HL-60 (cell line): ENCODE data around the gene PBRM1.

ENCODE experiments used
- DNase-seq, 2 experiments: peaks; one replicate each; pipeline ENCODE4 v3.0.0-alpha.2; 2010 to 2020; ENCODE audit warnings: low read depth in 1 of 2, low spot score in 1 of 2
- H3K27ac ChIP-seq: fragments of 250-450 bp; sonication (Bioruptor Pico); replicated peaks from 2 replicates; pipeline ENCODE4 v1.5.1; 2020; ENCODE audit warnings: mild to moderate bottlenecking, moderate library complexity
- H3K27me3 ChIP-seq: fragments of 250-450 bp; sonication (Bioruptor Pico); 2 replicates; pipeline ENCODE4 v1.5.1; 2021; ENCODE audit warnings: mild to moderate bottlenecking, moderate library complexity; ENCODE audit not compliant: insufficient read depth, poor library complexity, severe bottlenecking
- H3K4me3 ChIP-seq: replicated peaks from 2 replicates; pipeline ENCODE4 v1.5.1; 2011; ENCODE audit warnings: mild to moderate bottlenecking, control low read depth, low read length; ENCODE audit not compliant: insufficient read depth
- GABPA ChIP-seq: IDR thresholded peaks from 2 replicates; pipeline ENCODE4 v1.6.1; 2012; ENCODE audit warnings: low read depth
- POLR2AphosphoS5 ChIP-seq: IDR thresholded peaks from 2 replicates; pipeline ENCODE4 v1.6.1; 2012; ENCODE audit warnings: low read depth
- SPI1 ChIP-seq: IDR thresholded peaks from 2 replicates; pipeline ENCODE4 v1.6.1; 2012; ENCODE audit warnings: low read depth, mild to moderate bottlenecking, borderline replicate concordance
- TF ChIP-seq, protein P1 (sequence below): IDR thresholded peaks from 2 replicates; pipeline ENCODE4 v1.6.1; 2012; ENCODE audit warnings: low read depth; ENCODE audit not compliant: insufficient replicate concordance
- TF ChIP-seq, protein P2 (sequence below): IDR thresholded peaks from one replicate; pipeline ENCODE4 v1.5.1; 2011; ENCODE audit warnings: low read length, control low read depth, inconsistent platforms; ENCODE audit not compliant: insufficient read depth

PBRM1 gene

DNA sequence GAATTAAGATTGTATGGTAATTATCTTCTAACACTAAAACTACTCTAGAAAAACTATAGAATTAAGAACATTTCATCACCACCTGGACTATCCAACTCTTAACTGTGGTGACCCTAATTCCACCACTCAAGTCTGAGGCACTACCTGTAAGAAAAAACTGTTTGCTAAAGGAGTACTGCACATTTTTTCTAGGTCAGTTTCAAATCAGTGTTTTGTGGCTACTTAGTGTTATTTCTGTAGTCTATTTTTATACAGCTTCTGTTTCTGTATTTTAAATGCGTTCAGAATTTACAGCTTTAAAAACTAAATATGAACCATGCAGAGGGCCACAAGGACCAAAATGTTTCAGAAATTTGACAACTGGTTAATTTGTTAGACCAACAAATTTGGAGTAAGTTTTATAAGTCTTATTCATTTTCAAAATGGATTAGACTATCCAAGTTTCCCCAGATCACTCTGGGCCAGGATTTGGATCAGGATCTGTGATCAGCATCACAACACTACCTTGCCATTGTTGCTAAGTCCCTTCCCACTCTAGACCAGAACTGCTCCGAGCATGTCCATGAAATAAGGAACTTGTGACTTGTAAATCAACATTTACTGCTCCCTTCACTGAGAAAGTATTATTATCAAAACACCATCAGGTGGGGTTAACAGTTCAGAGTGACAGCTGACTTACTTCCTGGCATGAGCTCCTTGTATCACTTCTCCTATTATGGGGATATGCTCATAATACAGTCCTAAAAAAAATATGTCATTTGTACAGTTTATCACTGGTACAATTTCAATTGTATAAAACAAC is 11.3 kb upstream of the PBRM1 start:
- TF ChIP-seq, protein P1, sequence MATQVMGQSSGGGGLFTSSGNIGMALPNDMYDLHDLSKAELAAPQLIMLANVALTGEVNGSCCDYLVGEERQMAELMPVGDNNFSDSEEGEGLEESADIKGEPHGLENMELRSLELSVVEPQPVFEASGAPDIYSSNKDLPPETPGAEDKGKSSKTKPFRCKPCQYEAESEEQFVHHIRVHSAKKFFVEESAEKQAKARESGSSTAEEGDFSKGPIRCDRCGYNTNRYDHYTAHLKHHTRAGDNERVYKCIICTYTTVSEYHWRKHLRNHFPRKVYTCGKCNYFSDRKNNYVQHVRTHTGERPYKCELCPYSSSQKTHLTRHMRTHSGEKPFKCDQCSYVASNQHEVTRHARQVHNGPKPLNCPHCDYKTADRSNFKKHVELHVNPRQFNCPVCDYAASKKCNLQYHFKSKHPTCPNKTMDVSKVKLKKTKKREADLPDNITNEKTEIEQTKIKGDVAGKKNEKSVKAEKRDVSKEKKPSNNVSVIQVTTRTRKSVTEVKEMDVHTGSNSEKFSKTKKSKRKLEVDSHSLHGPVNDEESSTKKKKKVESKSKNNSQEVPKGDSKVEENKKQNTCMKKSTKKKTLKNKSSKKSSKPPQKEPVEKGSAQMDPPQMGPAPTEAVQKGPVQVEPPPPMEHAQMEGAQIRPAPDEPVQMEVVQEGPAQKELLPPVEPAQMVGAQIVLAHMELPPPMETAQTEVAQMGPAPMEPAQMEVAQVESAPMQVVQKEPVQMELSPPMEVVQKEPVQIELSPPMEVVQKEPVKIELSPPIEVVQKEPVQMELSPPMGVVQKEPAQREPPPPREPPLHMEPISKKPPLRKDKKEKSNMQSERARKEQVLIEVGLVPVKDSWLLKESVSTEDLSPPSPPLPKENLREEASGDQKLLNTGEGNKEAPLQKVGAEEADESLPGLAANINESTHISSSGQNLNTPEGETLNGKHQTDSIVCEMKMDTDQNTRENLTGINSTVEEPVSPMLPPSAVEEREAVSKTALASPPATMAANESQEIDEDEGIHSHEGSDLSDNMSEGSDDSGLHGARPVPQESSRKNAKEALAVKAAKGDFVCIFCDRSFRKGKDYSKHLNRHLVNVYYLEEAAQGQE: no peak
- TF ChIP-seq POLR2AphosphoS5: no peak
- TF ChIP-seq, protein P2, sequence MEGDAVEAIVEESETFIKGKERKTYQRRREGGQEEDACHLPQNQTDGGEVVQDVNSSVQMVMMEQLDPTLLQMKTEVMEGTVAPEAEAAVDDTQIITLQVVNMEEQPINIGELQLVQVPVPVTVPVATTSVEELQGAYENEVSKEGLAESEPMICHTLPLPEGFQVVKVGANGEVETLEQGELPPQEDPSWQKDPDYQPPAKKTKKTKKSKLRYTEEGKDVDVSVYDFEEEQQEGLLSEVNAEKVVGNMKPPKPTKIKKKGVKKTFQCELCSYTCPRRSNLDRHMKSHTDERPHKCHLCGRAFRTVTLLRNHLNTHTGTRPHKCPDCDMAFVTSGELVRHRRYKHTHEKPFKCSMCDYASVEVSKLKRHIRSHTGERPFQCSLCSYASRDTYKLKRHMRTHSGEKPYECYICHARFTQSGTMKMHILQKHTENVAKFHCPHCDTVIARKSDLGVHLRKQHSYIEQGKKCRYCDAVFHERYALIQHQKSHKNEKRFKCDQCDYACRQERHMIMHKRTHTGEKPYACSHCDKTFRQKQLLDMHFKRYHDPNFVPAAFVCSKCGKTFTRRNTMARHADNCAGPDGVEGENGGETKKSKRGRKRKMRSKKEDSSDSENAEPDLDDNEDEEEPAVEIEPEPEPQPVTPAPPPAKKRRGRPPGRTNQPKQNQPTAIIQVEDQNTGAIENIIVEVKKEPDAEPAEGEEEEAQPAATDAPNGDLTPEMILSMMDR: no peak
- TF ChIP-seq GABPA: no peak
- TF ChIP-seq SPI1: no peak
- H3K27ac ChIP-seq: no peak overlapping the region
- DNase-seq: no peak
- no peak overlapping the region for H3K4me3 ChIP-seq
- H3K27me3 ChIP-seq: no peaks in the 10 kb centered on the region

DNA sequence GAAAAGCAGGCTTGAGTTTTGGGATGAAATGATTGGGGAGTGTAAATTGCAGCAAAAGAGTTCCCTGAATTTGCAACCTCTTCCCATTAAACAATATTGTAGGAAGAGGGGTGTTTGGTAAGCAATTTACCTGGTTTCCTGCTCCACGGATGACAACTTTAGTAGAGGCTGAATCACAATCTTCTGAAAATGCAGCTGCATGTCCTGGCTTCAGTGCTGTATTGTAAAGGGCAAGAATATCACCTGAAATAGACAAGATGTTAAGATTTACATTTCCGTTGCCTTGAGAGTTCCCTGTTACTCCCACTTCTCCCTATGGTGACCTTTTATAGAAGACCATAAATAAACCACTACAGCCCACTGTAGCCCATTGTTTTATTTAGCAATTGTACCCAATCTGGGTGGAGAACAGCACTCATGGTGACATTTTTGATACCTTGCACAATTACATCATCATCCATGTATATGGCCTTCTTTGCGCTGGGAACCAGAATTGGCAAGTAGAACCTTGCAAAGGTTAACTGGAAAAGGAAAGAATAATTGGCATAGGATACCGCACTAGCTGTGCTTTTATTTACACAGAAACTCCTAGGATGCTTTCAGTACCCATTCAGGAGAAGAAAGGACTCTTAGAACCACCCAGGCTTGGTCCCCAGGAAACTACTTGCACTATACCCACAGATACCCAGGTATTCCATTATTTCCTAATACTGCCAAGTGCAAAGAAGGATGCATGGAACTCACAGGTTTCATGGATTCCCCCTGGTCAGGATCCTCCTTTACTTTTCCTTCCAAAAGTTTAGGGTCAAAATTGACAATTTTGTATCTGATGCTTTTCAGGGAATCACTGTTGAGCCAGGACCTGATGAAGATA is 10.3 kb upstream of the PBRM1 start:
- Histone ChIP-seq H3K27me3 (no peaks in the 10 kb centered on the region), H3K27ac (no peak overlapping the region), H3K4me3 (no peak overlapping the region)
- TF ChIP-seq GABPA (no peak), POLR2AphosphoS5 (peak; percentile 19; the same call in 1 of the 2 replicates)
- DNase-seq: no peak

DNA sequence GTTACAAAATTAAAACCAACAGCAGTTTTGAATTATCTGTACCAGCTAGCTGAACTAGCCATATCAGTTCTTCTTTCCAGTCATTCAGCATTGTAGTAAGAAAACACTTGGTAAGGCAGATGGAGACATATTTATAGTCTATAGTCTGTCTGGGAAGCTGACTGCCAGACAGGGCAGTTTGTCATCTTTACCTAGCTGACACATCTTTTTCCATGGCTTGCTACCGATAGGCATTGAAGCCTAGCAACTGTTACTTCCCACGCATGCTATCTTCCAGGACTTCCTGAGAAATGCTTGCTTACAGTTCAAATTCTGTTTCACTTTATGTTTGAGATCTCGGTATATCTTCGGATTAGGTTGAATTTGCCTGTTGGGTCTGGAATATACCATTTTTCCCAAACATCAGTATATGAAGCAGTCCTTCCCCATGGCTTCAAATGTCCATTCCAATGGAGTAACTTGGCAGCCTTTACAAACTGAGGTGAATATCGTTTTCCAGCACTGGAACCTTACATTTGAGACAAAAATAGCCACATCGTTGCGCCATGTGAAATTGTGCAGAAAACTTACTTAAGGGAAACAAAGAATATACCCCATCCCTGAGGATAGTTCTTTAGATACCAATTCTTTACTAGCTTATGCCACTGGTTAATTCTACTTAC is 8.9 kb upstream of the PBRM1 start:
- no peak for DNase-seq
- Histone ChIP-seq H3K4me3 (no peak overlapping the region), H3K27ac (no peak overlapping the region), H3K27me3 (no peaks in the 10 kb centered on the region)
- TF ChIP-seq POLR2AphosphoS5: peak; percentile 62
- no peak for TF ChIP-seq SPI1
- TF ChIP-seq, protein P1: no peak
- TF ChIP-seq GABPA: no peak
- TF ChIP-seq, protein P2: no peak

DNA sequence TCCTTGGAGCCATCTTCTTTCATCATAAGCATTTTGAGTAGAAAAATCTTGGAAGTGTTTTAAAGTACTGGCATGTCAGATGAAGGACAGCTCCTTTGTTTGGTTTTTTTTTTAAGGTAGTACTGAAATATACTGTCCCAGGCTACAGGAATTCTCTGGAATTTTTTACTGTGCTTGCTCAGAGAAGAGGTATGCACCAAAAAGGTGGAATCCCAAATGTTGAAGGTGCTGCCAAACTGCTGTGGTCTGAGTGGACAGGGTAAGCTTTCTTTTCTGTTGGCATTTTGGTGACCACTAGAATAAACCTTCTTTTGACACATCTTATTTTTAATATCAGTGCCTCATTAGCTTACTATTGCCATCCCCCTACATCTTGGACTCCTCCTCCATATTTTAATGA is 7.4 kb upstream of the PBRM1 start:
- Histone ChIP-seq H3K27me3 (no peaks in the 10 kb centered on the region), H3K4me3 (no peak overlapping the region), H3K27ac (no peak overlapping the region)
- no peak for DNase-seq
- no peak for TF ChIP-seq POLR2AphosphoS5
- TF ChIP-seq GABPA: no peak
- TF ChIP-seq, protein P1: no peak
- TF ChIP-seq, protein P2: no peak
- no peak for TF ChIP-seq SPI1
